Astrocyte of the cerebellum (primary cell): ENCODE results near the gene CHRM2.

Source experiments
- DNase-seq: peaks from one replicate; pipeline ENCODE4 v3.0.0-alpha.2; 2011; ENCODE audit warnings: low read depth
- H3K4me3 ChIP-seq: 2 replicates; pipeline ENCODE4 v1.5.1; 2011; ENCODE audit warnings: mild to moderate bottlenecking, low read depth, low read length, moderate library complexity
- in situ Hi-C: cut with HindIII; loops from 2 replicates; pipeline ENCODE4 v1.10.0; 2017; ENCODE audit warnings: low sequenced_read_pairs
- TF ChIP-seq, protein P1 (sequence below): IDR thresholded peaks from 2 replicates; pipeline ENCODE4 v1.5.1; 2012; ENCODE audit warnings: low read length, low read depth, moderate library complexity, mild to moderate bottlenecking; ENCODE audit errors: missing control alignments

Gene CHRM2

DNA sequence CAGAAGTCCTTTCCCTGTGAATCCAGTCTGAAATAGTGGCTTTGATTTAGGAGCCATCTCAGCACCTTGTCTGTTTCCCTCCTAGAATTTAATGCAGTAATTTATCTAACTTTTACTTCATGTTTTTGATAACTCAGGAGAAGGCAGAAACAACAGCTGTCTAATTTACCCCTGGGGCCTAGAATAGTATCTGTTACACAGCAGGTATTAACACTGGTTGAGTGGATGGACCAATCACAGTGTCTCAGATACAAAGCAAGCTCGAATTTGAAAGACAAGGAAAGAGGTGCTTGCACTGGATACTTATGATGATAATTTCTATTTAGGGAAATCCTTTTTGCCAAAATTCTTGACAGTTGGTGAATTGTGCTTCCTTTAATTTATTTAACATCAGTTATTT, 23.4 kb downstream of the CHRM2 start:
- no peak overlapping the region for H3K4me3 ChIP-seq
- TF ChIP-seq, protein P1, sequence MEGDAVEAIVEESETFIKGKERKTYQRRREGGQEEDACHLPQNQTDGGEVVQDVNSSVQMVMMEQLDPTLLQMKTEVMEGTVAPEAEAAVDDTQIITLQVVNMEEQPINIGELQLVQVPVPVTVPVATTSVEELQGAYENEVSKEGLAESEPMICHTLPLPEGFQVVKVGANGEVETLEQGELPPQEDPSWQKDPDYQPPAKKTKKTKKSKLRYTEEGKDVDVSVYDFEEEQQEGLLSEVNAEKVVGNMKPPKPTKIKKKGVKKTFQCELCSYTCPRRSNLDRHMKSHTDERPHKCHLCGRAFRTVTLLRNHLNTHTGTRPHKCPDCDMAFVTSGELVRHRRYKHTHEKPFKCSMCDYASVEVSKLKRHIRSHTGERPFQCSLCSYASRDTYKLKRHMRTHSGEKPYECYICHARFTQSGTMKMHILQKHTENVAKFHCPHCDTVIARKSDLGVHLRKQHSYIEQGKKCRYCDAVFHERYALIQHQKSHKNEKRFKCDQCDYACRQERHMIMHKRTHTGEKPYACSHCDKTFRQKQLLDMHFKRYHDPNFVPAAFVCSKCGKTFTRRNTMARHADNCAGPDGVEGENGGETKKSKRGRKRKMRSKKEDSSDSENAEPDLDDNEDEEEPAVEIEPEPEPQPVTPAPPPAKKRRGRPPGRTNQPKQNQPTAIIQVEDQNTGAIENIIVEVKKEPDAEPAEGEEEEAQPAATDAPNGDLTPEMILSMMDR = no peak
- in situ Hi-C loops = no loop called here
- DNase-seq = no peak

- TF ChIP-seq, protein P1 = no peak
- no peak overlapping the region for H3K4me3 ChIP-seq
- in situ Hi-C loops = no loop called here
- no peak for DNase-seq
Measured at GRCh38 chr7:136894789-136895188, 26.3 kb downstream of the CHRM2 start.

GRCh38 chr7:136897676-136898075, 29.2 kb downstream of the CHRM2 start:
- no peak overlapping the region for H3K4me3 ChIP-seq
- in situ Hi-C loops = no loop called here
- TF ChIP-seq, protein P1 = no peak

GRCh38 chr7:136900005-136900404, 31.6 kb downstream of the CHRM2 start:
- no peak overlapping the region for H3K4me3 ChIP-seq
- TF ChIP-seq, protein P1 = no peak
- in situ Hi-C loops = no loop called here
- no peak for DNase-seq

More at GRCh38 chr7:136897676-136898075, 29.2 kb downstream of the CHRM2 start:
- no peak for DNase-seq

DNA sequence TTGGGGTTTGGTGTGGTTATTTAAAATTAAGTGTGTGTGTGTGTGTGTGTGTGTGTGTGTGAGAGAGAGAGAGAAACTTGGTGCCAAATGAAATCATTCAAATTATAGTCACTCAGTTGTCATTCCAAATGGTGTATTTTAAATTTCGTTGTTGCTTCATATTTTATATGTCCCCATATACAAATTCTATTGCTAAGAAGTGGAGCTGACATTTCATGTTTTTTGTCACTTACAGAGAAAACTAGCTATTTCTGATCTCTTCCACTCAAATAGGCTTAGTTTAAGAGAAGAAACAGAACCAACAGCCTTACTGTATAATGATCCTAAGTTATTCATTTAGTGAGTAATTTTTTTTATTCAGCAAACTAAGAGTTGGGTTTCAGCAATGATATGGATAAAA, 42.3 kb downstream of the CHRM2 start:
- in situ Hi-C loops = no loop called here
- no peak for DNase-seq
- TF ChIP-seq, protein P1 = no peak
- H3K4me3 ChIP-seq = no peak overlapping the region

GRCh38 chr7:136911344-136911743, 42.9 kb downstream of the CHRM2 start:
- DNase-seq = no peak
- in situ Hi-C loops = no loop called here
- TF ChIP-seq, protein P1 = no peak
- H3K4me3 ChIP-seq = no peak overlapping the region

DNA sequence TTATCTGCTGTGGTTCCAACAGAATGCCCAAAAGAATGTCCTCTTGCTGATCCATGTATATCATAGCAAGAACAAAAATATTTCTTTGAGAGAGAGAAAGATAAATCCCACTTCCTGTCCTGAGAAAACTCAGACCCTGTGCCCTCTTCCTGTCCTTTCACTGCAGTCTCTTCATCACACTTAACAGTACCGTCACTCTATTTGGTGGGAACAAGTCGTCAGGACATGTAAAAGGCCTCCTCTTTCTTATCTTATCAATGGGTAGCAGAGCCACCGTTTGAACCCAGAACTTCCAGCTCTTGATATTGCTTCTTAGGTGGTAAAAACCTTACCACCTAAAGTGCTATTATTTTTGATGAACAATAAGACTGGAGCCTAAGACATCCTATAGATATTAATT, 43.9 kb downstream of the CHRM2 start:
- DNase-seq = no peak
- in situ Hi-C loops = no loop called here
- TF ChIP-seq, protein P1 = no peak
- H3K4me3 ChIP-seq = no peak overlapping the region
